NB4 (cell line): ENCODE results near the gene ARHGAP25.

Source experiments
- DNase-seq: peaks from one replicate; pipeline ENCODE4 v3.0.0; 2010; ENCODE audit warnings: low read depth
- H3K4me3 ChIP-seq: one replicate; pipeline ENCODE4 v1.5.1; 2011; ENCODE audit warnings: mild to moderate bottlenecking, low read depth, low read length, moderate library complexity
- CTCF ChIP-seq: IDR thresholded peaks from one replicate; pipeline ENCODE4 v1.5.1; 2012; ENCODE audit warnings: low read depth, low read length
- MAX ChIP-seq: IDR thresholded peaks from 2 replicates; pipeline ENCODE4 v1.6.1; 2011; ENCODE audit warnings: low read depth, low read length
- MYC ChIP-seq: IDR thresholded peaks from 2 replicates; pipeline ENCODE4 v1.6.1; 2011; ENCODE audit warnings: low read depth, low read length
- POLR2A ChIP-seq: IDR thresholded peaks from 2 replicates; pipeline ENCODE4 v1.6.1; 2011; ENCODE audit warnings: mild to moderate bottlenecking; ENCODE audit not compliant: insufficient read length; ENCODE audit errors: extremely low read depth

Gene ARHGAP25

GRCh38 chr2:68692511-68692910, 42.1 kb upstream of the ARHGAP25 start:
- TF ChIP-seq MYC = no peak
- no peak for TF ChIP-seq CTCF
- no peak for TF ChIP-seq MAX
- no peak for TF ChIP-seq POLR2A
- no peak overlapping the region for H3K4me3 ChIP-seq
- DNase-seq = peak; percentile 44

GRCh38 chr2:68693951-68694350, 40.7 kb upstream of the ARHGAP25 start:
- no peak for DNase-seq
- TF ChIP-seq MYC (no peak), MAX (no peak), POLR2A (no peak), CTCF (no peak)
- H3K4me3 ChIP-seq = no peak overlapping the region

- TF ChIP-seq MAX = no peak
- TF ChIP-seq CTCF = no peak
- TF ChIP-seq MYC = no peak
- TF ChIP-seq POLR2A = no peak
- no peak overlapping the region for H3K4me3 ChIP-seq
- no peak for DNase-seq
These were observed 38.6 kb upstream of the ARHGAP25 start for GRCh38 chr2:68695971-68696370.

GRCh38 chr2:68696554-68696953, 38.1 kb upstream of the ARHGAP25 start:
- no peak for DNase-seq
- TF ChIP-seq CTCF = no peak
- no peak for TF ChIP-seq MYC
- TF ChIP-seq MAX = no peak
- no peak for TF ChIP-seq POLR2A
- no peak overlapping the region for H3K4me3 ChIP-seq

GRCh38 chr2:68698567-68699377, 35.8 kb upstream of the ARHGAP25 start:
- H3K4me3 ChIP-seq = no peak overlapping the region
- TF ChIP-seq CTCF = no peak
- no peak for TF ChIP-seq POLR2A
- no peak for TF ChIP-seq MYC
- no peak for TF ChIP-seq MAX
- no peak for DNase-seq
